WTC11 (cell line): ENCODE data around the gene TUBA1A. TPM values are rescaled to one million over a fixed set of nuclear protein-coding genes. Genes with fewer than 3 reads are reported as not detected.

Experiments used
- ATAC-seq: fragments of 200-7000 bp; cut with Tn5 transposase; 2 replicates; pipeline ENCODE4 v1.10.0; 2021; ENCODE audit warnings: mild to moderate bottlenecking, moderate library complexity
- CTCF ChIA-PET: fragments of 300-600 bp; sonication (Branson Sonifier 250); formaldehyde crosslinking; loops from one replicate; lab custom pipeline; 2021; ENCODE audit warnings: antibody characterized with exemption; lab: Charles Lee
- POLR2A ChIA-PET: fragments of 350-600 bp; sonication (Branson Sonifier 250); formaldehyde crosslinking; loops from one replicate; lab custom pipeline; 2021; ENCODE audit warnings: antibody characterized with exemption; lab: Charles Lee
- DNase-seq: peaks from one replicate; pipeline ENCODE4 v3.0.0; 2021; ENCODE audit warnings: low spot score
- H3K27ac Mint-ChIP-seq: 2 replicates; pipeline ENCODE4 v1.8.0; 2021; ENCODE audit warnings: mixed read lengths
- H3K27me3 Mint-ChIP-seq: 2 replicates; pipeline ENCODE4 v1.8.0; 2021; ENCODE audit warnings: low read depth, mild to moderate bottlenecking, moderate library complexity, mixed read lengths
- H3K36me3 Mint-ChIP-seq: 2 replicates; pipeline ENCODE4 v1.8.0; 2021; ENCODE audit warnings: mixed read lengths
- H3K4me1 Mint-ChIP-seq: 2 replicates; pipeline ENCODE4 v1.8.0; 2022; ENCODE audit warnings: mixed read lengths
- H3K4me3 Mint-ChIP-seq: 2 replicates; pipeline ENCODE4 v1.8.0; 2021; ENCODE audit warnings: mild to moderate bottlenecking, moderate library complexity, mixed read lengths
- H3K9me3 Mint-ChIP-seq: 2 replicates; pipeline ENCODE4 v1.8.0; 2021; ENCODE audit warnings: mixed read lengths
- CREM ChIP-seq: sonication (generic); formaldehyde crosslinking; IDR thresholded peaks from 2 replicates; pipeline ENCODE4 v1.8.1; 2022; ENCODE audit warnings: mild to moderate bottlenecking, missing genetic modification reagents, moderate library complexity
- EMX1 ChIP-seq: fragments of 250-450 bp; sonication (Bioruptor Pico); IDR thresholded peaks from 2 replicates; pipeline ENCODE4 v1.8.0; 2021; ENCODE audit warnings: mild to moderate bottlenecking
- IRF2 ChIP-seq: sonication (generic); formaldehyde crosslinking; IDR thresholded peaks from 2 replicates; pipeline ENCODE4 v1.8.0; 2022; ENCODE audit warnings: low read depth, missing genetic modification reagents, borderline replicate concordance
- SMAD4 ChIP-seq: sonication (generic); formaldehyde crosslinking; IDR thresholded peaks from 2 replicates; pipeline ENCODE4 v1.8.0; 2022; ENCODE audit warnings: mild to moderate bottlenecking, missing genetic modification reagents
- ZNF317 ChIP-seq: sonication (generic); formaldehyde crosslinking; IDR thresholded peaks from 2 replicates; pipeline ENCODE4 v1.8.1; 2023; ENCODE audit warnings: low read depth, mild to moderate bottlenecking, moderate library complexity, missing genetic modification reagents, borderline replicate concordance
- ZNF416 ChIP-seq: fragments of 250-450 bp; sonication (Bioruptor Pico); IDR thresholded peaks from 2 replicates; pipeline ENCODE4 v1.9.0; 2021; ENCODE audit warnings: mild to moderate bottlenecking, inconsistent platforms
- total RNA-seq: library from RNA; stranded (reverse); gene quantifications from 3 replicates; pipeline ENCODE4 v1.2.3, GENCODE V29; 2021
- TF ChIP-seq, protein P1 (sequence below): sonication (generic); formaldehyde crosslinking; IDR thresholded peaks from 2 replicates; pipeline ENCODE4 v1.8.1; 2023; ENCODE audit warnings: mild to moderate bottlenecking, missing genetic modification reagents
- TF ChIP-seq, protein P2 (sequence below): sonication (generic); formaldehyde crosslinking; IDR thresholded peaks from 2 replicates; pipeline ENCODE4 v1.8.0; 2022; ENCODE audit warnings: mild to moderate bottlenecking, missing genetic modification reagents
- TF ChIP-seq, protein P3 (sequence below): sonication (generic); formaldehyde crosslinking; IDR thresholded peaks from 2 replicates; pipeline ENCODE4 v1.8.1; 2023; ENCODE audit warnings: mild to moderate bottlenecking, moderate library complexity, missing genetic modification reagents
- TF ChIP-seq, protein P4 (sequence below): sonication (generic); formaldehyde crosslinking; IDR thresholded peaks from 2 replicates; pipeline ENCODE4 v1.8.1; 2023; ENCODE audit warnings: mild to moderate bottlenecking, missing genetic modification reagents, borderline replicate concordance
- TF ChIP-seq, protein P5 (sequence below): sonication (generic); formaldehyde crosslinking; IDR thresholded peaks from 2 replicates; pipeline ENCODE4 v1.8.0; 2023; ENCODE audit warnings: missing genetic modification reagents
- TF ChIP-seq, protein P6 (sequence below): sonication (generic); formaldehyde crosslinking; IDR thresholded peaks from 2 replicates; pipeline ENCODE4 v1.8.0; 2023; ENCODE audit warnings: mild to moderate bottlenecking, missing genetic modification reagents

TUBA1A gene
- total RNA-seq, 1 experiment from 2014 or later: 226 TPM

DNA sequence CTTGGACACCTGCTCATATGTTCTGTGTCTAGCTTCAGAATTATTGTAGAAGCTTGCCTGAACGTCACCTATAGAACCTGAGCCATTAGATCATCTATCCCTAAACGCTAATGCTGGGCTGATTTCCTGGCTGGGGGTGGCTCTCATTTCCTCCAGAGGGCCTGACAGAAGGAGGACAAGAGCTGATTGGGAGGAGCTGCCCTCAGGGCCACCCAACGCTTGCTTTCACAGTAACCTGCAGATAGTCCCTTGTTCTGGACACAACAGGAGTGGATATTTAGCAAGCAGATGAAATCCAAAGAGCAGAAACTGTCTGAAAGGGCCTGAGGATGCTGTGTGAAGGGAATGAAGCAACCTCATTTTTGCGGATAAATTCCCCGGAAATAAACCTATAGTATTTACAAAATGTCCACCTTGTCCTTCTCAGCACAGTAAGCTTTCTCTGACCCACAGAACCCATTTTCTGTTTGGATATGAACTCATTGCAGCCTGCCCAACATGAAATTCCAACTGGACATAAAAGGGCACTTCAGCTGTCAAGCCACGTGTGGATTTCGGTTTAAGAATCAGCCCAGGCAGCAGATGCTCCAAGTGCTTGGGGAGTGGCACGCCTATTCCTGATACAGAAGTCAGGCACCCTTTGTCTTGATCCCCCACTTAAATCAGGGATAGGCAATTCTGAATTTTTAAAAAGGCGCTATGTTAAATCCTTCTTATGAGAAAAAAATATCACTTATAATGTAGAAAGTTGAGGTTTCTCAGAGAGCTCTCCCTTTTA is 43.2 kb upstream of the TUBA1A start:
- no peak for ATAC-seq
- POLR2A ChIA-PET: interaction anchor here (1.0 to 2.8 kb wide), 2 partner anchors 9 to 101 kb away, joined by 4 to 10 read pairs; partner anchors contain the start of gene TUBA1B
- no peaks in the 10 kb centered on the region for H3K9me3 Mint-ChIP-seq
- CTCF ChIA-PET: interaction anchor here (0.8 to 3.6 kb wide), 9 partner anchors 8 to 188 kb away, joined by 3 to 29 read pairs (median 5); partner anchors contain the start of genes PRPH, TUBA1A and TUBA1B
- H3K36me3 Mint-ChIP-seq: no peaks in the 10 kb centered on the region
- H3K4me1 Mint-ChIP-seq: peaks cover 27% of the 10 kb centered on the region
- no peak overlapping the region; the same call in 1 of the 2 replicates for H3K27ac Mint-ChIP-seq
- no peak for DNase-seq
- H3K27me3 Mint-ChIP-seq: peaks cover 6% of the 10 kb centered on the region; the same call in 1 of the 2 replicates
- H3K4me3 Mint-ChIP-seq: no peak overlapping the region
- TF ChIP-seq, protein P1, sequence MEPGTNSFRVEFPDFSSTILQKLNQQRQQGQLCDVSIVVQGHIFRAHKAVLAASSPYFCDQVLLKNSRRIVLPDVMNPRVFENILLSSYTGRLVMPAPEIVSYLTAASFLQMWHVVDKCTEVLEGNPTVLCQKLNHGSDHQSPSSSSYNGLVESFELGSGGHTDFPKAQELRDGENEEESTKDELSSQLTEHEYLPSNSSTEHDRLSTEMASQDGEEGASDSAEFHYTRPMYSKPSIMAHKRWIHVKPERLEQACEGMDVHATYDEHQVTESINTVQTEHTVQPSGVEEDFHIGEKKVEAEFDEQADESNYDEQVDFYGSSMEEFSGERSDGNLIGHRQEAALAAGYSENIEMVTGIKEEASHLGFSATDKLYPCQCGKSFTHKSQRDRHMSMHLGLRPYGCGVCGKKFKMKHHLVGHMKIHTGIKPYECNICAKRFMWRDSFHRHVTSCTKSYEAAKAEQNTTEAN (CRISPR knock-in tag): no peak
- TF ChIP-seq, protein P2, sequence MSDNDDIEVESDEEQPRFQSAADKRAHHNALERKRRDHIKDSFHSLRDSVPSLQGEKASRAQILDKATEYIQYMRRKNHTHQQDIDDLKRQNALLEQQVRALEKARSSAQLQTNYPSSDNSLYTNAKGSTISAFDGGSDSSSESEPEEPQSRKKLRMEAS (CRISPR knock-in tag): no peak
- TF ChIP-seq, protein P3, sequence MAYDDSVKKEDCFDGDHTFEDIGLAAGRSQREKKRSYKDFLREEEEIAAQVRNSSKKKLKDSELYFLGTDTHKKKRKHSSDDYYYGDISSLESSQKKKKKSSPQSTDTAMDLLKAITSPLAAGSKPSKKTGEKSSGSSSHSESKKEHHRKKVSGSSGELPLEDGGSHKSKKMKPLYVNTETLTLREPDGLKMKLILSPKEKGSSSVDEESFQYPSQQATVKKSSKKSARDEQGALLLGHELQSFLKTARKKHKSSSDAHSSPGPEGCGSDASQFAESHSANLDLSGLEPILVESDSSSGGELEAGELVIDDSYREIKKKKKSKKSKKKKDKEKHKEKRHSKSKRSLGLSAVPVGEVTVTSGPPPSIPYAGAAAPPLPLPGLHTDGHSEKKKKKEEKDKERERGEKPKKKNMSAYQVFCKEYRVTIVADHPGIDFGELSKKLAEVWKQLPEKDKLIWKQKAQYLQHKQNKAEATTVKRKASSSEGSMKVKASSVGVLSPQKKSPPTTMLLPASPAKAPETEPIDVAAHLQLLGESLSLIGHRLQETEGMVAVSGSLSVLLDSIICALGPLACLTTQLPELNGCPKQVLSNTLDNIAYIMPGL (CRISPR knock-in tag): no peak
- TF ChIP-seq CREM (CRISPR knock-in tag) (no peak), ZNF317 (CRISPR knock-in tag) (no peak), SMAD4 (no peak), EMX1 (CRISPR knock-in tag) (no peak), ZNF416 (CRISPR knock-in tag) (no peak)
- TF ChIP-seq, protein P4, sequence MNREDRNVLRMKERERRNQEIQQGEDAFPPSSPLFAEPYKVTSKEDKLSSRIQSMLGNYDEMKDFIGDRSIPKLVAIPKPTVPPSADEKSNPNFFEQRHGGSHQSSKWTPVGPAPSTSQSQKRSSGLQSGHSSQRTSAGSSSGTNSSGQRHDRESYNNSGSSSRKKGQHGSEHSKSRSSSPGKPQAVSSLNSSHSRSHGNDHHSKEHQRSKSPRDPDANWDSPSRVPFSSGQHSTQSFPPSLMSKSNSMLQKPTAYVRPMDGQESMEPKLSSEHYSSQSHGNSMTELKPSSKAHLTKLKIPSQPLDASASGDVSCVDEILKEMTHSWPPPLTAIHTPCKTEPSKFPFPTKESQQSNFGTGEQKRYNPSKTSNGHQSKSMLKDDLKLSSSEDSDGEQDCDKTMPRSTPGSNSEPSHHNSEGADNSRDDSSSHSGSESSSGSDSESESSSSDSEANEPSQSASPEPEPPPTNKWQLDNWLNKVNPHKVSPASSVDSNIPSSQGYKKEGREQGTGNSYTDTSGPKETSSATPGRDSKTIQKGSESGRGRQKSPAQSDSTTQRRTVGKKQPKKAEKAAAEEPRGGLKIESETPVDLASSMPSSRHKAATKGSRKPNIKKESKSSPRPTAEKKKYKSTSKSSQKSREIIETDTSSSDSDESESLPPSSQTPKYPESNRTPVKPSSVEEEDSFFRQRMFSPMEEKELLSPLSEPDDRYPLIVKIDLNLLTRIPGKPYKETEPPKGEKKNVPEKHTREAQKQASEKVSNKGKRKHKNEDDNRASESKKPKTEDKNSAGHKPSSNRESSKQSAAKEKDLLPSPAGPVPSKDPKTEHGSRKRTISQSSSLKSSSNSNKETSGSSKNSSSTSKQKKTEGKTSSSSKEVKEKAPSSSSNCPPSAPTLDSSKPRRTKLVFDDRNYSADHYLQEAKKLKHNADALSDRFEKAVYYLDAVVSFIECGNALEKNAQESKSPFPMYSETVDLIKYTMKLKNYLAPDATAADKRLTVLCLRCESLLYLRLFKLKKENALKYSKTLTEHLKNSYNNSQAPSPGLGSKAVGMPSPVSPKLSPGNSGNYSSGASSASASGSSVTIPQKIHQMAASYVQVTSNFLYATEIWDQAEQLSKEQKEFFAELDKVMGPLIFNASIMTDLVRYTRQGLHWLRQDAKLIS (CRISPR knock-in tag): no peak
- TF ChIP-seq, protein P5, sequence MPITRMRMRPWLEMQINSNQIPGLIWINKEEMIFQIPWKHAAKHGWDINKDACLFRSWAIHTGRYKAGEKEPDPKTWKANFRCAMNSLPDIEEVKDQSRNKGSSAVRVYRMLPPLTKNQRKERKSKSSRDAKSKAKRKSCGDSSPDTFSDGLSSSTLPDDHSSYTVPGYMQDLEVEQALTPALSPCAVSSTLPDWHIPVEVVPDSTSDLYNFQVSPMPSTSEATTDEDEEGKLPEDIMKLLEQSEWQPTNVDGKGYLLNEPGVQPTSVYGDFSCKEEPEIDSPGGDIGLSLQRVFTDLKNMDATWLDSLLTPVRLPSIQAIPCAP (CRISPR knock-in tag): no peak

DNA sequence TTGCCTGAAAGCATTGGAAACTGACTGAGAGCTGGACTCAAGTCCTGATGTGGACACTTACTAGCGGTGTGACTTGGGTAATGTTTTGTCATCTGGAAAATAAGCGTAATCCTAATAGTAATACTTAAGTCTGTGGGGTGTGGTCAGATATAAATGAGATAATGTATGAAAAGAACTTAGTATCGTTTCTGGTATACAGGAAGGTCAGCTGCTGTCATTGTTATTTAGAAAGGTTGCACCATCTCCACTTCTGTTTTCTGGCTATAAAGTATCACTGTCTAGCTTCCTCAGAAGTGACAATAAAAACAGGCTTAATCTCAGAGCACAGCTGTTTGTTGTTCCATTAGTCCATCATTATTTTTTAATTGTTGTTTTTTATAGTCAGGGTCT is 41.9 kb upstream of the TUBA1A start:
- TF ChIP-seq, protein P6, sequence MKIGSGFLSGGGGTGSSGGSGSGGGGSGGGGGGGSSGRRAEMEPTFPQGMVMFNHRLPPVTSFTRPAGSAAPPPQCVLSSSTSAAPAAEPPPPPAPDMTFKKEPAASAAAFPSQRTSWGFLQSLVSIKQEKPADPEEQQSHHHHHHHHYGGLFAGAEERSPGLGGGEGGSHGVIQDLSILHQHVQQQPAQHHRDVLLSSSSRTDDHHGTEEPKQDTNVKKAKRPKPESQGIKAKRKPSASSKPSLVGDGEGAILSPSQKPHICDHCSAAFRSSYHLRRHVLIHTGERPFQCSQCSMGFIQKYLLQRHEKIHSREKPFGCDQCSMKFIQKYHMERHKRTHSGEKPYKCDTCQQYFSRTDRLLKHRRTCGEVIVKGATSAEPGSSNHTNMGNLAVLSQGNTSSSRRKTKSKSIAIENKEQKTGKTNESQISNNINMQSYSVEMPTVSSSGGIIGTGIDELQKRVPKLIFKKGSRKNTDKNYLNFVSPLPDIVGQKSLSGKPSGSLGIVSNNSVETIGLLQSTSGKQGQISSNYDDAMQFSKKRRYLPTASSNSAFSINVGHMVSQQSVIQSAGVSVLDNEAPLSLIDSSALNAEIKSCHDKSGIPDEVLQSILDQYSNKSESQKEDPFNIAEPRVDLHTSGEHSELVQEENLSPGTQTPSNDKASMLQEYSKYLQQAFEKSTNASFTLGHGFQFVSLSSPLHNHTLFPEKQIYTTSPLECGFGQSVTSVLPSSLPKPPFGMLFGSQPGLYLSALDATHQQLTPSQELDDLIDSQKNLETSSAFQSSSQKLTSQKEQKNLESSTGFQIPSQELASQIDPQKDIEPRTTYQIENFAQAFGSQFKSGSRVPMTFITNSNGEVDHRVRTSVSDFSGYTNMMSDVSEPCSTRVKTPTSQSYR (CRISPR knock-in tag): no peak
- TF ChIP-seq IRF2 (CRISPR knock-in tag): no peak
- TF ChIP-seq, protein P5 (CRISPR knock-in tag): no peak
- no peak for ATAC-seq
- no peak for DNase-seq
- Mint-ChIP-seq H3K36me3 (no peaks in the 10 kb centered on the region), H3K9me3 (no peaks in the 10 kb centered on the region), H3K4me3 (no peak overlapping the region), H3K27me3 (peaks cover 6% of the 10 kb centered on the region; the same call in 1 of the 2 replicates), H3K27ac (no peak overlapping the region), H3K4me1 (peaks cover 27% of the 10 kb centered on the region)
- CTCF ChIA-PET: interaction anchor here (1.1 kb wide), 1 partner anchor 99 kb away, joined by 3 read pairs; no protein-coding TSS in a partner anchor
- POLR2A ChIA-PET: no interaction called here
